Measurements from ENCODE around the gene CORO1C.
A peak's percentile ranks its signal among the peaks of the same experiment; 100 is the strongest.
"Not testable (repeated sequence)": the region's sequence is repeated elsewhere in the genome, so short reads cannot be mapped to it uniquely, and the experiment has no call there.

The CORO1C gene

GRCh38 chr12:108635201-108635996 lies 95.9 kb downstream of the CORO1C start:
- no peak for DNase-seq (ENCODE audit: low read depth, low spot score)

- DNase-seq (ENCODE audit: low read depth, low spot score): no peak
These were observed 97.0 kb downstream of the CORO1C start for GRCh38 chr12:108634341-108634751.

DNA sequence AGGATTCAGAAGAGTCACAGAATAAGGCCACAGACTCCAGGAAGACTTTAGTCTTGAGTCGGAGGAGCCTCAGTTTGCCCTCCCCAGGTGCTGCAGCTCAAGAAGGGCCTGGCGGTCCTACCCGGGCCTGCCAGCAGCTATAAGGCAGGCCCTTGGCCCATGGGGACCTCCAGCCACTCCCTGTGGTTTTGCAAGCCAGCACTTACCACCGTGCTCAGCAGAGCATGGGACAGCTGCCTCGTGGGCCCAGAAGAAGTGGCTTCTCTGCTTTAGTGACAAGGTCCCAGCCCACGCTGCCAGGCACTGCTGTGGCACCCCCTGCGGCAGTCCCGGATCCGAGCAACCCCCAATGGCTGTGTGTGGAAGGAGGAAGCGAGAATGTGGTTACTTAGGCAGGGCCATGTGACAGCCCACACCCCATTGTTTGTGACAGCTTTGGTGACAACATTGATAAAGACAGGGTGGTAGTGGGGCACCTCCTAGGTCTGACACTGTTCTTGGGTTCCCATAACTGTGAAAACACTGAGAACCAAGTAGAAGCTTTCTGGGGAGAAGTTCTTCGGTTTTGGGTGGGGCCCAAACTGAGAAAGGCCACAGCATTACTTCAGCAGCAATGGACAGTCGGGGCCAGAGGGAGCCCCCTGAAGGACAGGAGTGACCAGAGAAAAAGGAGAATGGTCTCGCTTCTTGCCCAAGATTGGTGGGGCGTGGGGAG lies 97.6 kb downstream of the CORO1C start, which contains the start of gene SELPLG:
SELPLG (minus strand) TSS at position 361 of the 715 bp plus-strand sequence. CDS start 9,587 bp downstream, outside the sequence.
- DNase-seq (ENCODE audit: low read depth, low spot score): no peak

DNA sequence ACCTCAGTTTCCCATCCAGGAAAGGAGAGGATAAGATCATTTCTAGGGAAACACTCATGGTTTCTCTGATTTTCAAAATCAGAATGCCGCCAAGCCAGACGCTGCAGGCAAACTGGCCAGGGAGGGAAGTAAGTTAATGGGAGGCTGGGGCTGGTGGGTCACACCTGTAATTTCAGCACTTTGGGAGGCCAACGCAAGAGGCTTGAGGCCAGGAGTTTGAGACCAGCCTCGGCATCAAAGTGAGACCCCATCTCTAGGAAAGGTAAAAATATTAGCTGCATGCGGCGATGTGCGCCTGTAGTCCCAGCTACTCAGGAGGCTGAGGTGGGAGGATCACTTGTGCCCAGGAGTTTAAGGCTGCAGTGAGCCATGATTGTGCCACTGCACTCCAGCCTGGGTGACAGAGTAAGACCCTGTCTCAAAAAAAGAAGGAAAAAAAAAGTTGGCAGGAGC lies 98.2 kb downstream of the CORO1C start:
- DNase-seq (ENCODE audit: low read depth, low spot score): no peak

- DNase-seq (ENCODE audit: low read depth, low spot score): not testable (repeated sequence)
These were observed 100.1 kb downstream of the CORO1C start for GRCh38 chr12:108631261-108631660.

- no peak for DNase-seq (ENCODE audit: low read depth, low spot score)
These were observed 100.7 kb downstream of the CORO1C start for GRCh38 chr12:108630481-108631207.

DNA sequence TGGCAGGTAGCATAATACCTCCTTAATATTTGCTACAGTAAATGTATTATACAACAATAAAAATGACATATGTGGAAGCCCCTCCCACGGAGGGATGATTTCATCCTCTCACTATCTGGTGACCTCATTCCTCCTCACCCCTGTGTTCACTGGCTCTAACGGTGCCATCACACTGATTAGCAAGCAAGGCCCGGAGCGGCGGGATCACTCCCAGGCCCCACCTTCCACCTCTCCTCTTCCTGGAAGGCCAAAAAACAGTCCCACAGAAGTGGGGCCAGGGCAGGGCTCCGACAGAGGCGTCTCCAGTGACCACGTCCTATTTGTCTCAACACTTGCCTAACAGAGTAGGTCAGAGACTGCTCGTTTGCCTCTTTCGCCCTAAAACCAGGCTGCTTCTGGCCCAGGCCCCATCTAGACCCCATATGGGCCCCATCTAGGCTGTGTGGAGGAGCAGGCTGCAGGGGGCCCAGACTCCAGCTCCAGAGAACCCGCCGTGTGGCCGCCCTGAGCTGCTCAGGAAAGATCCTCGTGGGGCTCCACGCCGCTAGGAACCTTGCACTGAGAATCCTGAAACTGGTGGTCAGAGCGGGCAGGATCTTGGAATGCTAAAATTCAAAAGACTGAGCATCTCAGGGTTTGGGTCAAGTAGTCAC lies 101.4 kb downstream of the CORO1C start:
- DNase-seq (ENCODE audit: low read depth, low spot score): no peak

DNA sequence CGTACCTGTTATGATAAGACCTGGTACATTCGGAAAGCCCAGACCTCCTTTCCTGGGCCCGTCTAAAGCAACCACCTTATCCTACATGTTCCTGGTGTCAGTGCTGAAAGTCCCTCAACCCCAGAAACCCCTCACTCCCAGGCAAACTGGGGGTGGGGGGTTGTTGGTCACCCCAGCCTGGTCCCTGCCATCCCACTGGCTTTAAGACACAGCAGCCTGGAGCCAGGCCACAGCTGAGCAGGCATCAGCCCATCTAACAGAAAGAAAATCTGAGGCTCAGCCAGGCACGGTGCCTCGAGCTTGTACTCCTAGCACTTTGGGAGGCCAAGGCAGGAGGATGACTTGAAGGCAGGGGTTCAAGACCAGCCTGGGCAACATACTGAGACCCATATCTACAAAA lies 102.2 kb downstream of the CORO1C start:
- DNase-seq (ENCODE audit: low read depth, low spot score): no peak

DNA sequence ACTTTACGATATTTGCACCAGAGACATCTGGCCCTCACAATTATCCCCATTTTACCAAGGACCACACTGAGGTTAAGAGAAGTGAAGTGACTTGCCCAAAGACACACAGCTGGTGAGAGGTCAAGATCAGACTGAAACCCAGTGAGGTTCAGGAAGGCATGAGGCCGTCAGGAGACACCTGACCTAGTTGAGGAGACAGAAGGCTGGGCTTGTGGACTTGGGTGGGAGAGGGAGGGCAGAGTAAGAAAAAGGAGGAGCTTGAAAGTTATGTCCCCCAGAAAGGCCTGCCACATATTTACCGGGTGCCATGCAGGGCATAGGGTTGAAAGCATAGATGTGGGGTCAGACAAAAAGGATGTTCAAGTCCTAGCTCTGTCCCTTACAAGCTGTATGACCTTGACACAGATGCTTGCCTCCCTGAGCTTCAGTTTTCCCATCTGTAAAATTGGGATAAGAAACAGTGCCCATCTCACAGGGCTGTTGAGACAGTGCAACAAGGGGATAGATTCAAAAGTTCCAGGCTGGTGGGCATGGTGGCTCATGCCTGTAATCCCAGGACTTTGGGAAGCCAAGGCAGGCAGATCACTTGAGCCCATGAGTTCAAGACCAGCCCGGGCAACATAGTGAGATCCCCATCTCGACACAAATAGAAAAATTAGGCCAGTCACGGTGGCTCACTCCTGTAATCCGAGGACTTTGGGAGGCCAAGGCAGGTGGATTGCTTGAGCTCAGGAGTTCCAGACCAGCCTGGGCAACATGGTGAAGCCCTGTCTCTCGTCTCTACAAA lies 104.0 kb downstream of the CORO1C start:
- DNase-seq (ENCODE audit: low read depth, low spot score): no peak

GRCh38 chr12:108625228-108625627 lies 106.1 kb downstream of the CORO1C start:
- DNase-seq (ENCODE audit: low read depth, low spot score): no peak

GRCh38 chr12:108623577-108623976 lies 107.7 kb downstream of the CORO1C start:
- no peak for DNase-seq (ENCODE audit: low read depth, low spot score)

DNA sequence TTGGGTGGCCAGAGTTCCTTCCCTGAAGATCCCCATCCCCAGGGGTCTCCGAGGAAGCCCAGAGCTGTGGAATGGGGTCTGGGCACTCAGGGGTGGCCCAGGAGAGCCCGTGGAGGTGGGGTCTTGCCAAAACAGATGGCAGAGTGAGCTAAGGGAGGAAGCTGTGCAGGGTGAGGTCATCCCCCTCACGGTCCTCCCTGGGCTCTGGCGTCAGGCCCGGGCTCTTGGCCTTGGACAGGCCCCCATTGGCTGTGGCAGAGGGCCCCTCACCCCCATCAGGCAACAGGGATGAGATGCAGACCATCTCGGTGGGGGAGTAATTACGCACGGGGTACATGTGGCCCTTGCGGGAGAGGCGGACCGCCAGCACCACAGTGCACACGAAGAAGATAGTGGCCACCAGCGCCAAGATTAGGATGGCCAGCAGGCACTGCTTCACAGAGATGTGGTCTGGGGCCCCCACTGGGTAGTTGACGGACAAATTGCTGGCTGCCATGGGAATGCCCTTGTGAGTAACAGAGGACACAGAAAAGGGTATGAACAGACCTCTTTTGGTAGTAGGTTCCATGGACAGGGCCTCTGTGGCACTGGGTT lies 108.3 kb downstream of the CORO1C start:
- DNase-seq (ENCODE audit: low read depth, low spot score): no peak

DNA sequence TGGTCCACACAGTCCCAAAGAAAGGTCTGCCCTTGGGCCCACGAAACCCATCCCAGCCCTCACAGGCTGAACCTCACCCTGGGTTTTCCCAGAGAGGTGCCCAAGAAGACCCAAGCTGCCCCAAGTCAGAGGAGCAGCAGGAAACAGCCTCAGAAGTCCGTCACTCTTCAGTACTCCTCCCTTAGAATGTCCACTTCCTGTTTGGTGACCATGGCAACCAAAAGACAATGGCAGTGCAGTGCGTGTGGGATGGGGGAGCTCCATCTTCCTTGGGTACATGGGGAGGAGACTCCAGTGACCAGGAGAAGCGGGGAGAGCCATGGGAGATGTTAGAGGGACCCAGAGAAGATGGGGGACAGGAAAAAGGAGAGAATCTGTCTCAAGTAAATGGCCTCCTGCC lies 108.9 kb downstream of the CORO1C start:
- DNase-seq (ENCODE audit: low read depth, low spot score): no peak

GRCh38 chr12:108621161-108621560 lies 110.2 kb downstream of the CORO1C start:
- no peak for DNase-seq (ENCODE audit: low read depth, low spot score)

DNA sequence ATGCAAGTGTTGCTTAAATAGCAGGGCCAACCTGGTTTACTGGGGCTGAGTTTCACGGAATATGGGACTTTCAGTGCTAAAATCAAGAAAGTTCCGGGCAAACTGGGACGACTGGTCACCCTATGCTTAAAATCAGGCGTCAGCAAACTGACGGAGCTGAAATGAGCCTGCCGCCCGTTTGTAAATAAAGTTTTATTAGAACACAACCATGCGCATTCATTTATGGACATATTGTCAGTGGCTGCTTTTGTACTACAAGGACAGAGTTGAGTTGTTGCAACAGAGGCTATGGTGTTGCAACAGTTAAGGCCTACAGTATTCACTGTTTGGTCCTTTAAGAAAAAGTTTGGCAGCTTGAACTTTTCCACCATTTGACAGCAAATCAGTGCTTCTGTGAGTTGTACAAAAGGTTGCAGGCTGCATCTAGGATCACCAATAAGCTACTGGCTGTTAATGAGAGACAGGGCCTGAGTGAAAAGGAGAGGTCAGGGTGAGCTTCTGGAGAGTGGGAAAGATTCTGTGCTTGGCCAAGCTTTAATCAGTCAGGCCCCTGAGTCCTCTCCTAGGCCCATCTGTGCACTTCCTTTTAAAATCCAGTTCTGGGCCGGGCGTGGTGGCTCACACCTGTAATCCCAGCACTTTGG lies 111.0 kb downstream of the CORO1C start:
- no peak for DNase-seq (ENCODE audit: low read depth, low spot score)

DNA sequence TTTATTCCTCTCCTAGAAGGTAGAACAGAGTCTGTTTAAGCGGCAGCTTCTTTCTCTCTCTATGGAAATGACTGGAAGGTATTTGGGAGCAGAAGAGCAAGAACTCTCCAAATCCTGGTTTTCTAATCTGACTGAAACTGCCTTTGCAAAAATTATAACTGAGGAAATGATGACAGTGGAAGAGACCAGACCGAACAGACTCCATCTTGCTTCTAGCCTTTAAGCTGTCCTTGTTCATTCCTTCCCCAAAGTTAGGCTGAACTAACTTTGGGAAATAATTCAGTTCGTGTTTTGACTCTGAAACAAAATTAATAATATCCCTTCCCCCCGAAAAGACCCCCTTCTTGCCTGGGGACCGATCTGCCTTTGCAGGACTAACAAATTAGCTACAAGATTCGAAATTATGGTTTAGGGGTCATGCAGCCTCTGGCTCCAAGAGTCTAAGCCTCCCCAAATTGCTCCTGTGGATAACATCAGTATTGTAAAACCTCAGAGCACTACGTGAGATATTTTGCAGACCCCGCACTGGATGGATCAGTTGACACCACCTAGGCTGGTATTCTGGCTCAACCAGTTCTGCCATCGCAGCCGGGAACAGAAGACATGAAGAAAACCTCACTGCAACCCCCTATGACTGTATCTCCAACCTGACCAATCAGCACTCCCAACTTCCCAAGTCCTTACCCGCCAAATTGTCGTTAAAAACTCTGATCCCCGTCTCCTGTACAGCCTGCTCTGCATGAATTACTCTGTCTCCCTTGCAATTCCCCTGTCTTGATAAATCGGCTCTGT lies 111.8 kb downstream of the CORO1C start:
- DNase-seq (ENCODE audit: low read depth, low spot score): no peak

DNA sequence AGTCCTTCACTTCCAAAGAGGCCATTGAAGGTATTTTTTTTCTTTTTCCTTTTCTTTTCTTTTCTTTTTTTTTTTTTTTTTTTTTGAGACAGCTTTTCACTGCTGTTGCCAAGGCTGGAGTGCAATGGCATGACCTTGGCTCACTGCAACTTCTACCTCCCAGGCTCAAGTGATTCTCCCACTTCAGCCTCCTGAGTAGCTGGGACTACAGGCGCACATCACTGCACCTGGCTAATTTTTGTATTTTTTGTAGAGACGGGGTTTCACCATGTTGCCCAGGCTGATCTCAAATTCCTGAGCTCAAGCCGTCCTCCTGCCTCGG lies 112.4 kb downstream of the CORO1C start:
- DNase-seq (ENCODE audit: low read depth, low spot score): not testable (repeated sequence)

- DNase-seq (ENCODE audit: low read depth, low spot score): peak; percentile 45
These were observed 113.0 kb downstream of the CORO1C start for GRCh38 chr12:108618079-108618952.

Measured in brain pericyte (primary cell).